ENCODE results near the gene RTN4RL2.

RTN4RL2 gene

GRCh38 chr11:57463671-57464538 lies 3.6 kb downstream of the RTN4RL2 start:
- no peak for DNase-seq

- no peak for DNase-seq
Observed at GRCh38 chr11:57464539-57465181, 4.3 kb downstream of the RTN4RL2 start.

- DNase-seq = no peak
Observed at GRCh38 chr11:57466680-57467079, 6.4 kb downstream of the RTN4RL2 start.

GRCh38 chr11:57467508-57468157 lies 7.3 kb downstream of the RTN4RL2 start:
- no peak for DNase-seq

- DNase-seq = no peak
Observed at GRCh38 chr11:57468276-57468675, 7.9 kb downstream of the RTN4RL2 start.

- DNase-seq = no peak
Observed at GRCh38 chr11:57469268-57469667, 8.9 kb downstream of the RTN4RL2 start.

GRCh38 chr11:57471496-57471895 lies 11.2 kb downstream of the RTN4RL2 start:
- DNase-seq = no peak

- DNase-seq = no peak
Observed at GRCh38 chr11:57473285-57473841, 13.0 kb downstream of the RTN4RL2 start.

GRCh38 chr11:57474017-57474802 lies 13.9 kb downstream of the RTN4RL2 start:
- no peak for DNase-seq

- DNase-seq = no peak
Observed at GRCh38 chr11:57474803-57475115, 14.4 kb downstream of the RTN4RL2 start.

- DNase-seq = no peak
Observed at GRCh38 chr11:57475191-57475590, 14.9 kb downstream of the RTN4RL2 start.

GRCh38 chr11:57475671-57476046 lies 15.3 kb downstream of the RTN4RL2 start:
- DNase-seq = no peak

- DNase-seq = no peak
Observed at GRCh38 chr11:57476047-57476756, 15.9 kb downstream of the RTN4RL2 start.

GRCh38 chr11:57476757-57477506 lies 16.6 kb downstream of the RTN4RL2 start:
- no peak for DNase-seq

GRCh38 chr11:57477507-57478189 lies 17.3 kb downstream of the RTN4RL2 start:
- no peak for DNase-seq

- DNase-seq = no peak
Observed at GRCh38 chr11:57479021-57479663, 18.8 kb downstream of the RTN4RL2 start.

- no peak for DNase-seq
Observed at GRCh38 chr11:57479911-57480310, 19.6 kb downstream of the RTN4RL2 start.

GRCh38 chr11:57480409-57481137 lies 20.2 kb downstream of the RTN4RL2 start:
- peak; percentile 79 for DNase-seq

GRCh38 chr11:57481315-57481714 lies 21.0 kb downstream of the RTN4RL2 start:
- DNase-seq = no peak
